PFSK-1 (cell line): ENCODE results near the gene NRDC.

Source experiments
- POLR2AphosphoS5 ChIP-seq: IDR thresholded peaks from 2 replicates; pipeline ENCODE4 v1.6.1; 2012; ENCODE audit warnings: low read depth, mild to moderate bottlenecking, control low read depth, low read length, moderate library complexity
- SIN3A ChIP-seq: IDR thresholded peaks from 2 replicates; pipeline ENCODE4 v1.6.1; 2012; ENCODE audit warnings: mild to moderate bottlenecking, low read length, moderate library complexity, borderline replicate concordance; ENCODE audit not compliant: insufficient read depth
- TAF1 ChIP-seq: IDR thresholded peaks from 2 replicates; pipeline ENCODE4 v1.6.1; 2012; ENCODE audit warnings: low read length, control low read depth, borderline replicate concordance; ENCODE audit not compliant: insufficient read depth

DNA sequence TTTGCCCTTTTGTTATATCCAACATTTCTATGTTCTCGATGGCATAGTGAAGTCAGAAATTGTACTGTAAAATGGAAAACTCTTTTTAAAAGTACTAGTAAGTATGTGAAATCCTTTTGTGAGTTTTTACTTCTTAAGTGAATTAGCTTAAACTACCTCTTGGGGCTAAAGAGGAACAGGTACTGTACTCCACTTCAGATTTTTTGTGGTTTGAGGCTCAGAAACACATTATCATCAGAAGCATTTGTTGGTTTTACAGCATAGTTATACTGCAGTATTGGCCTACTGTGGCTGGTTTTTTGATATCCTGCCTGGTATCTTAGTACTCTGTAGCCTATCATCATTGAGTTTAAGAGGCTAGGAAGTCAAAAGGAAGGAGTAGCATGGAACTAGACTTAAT, 117.2 kb downstream of the NRDC start:
- TF ChIP-seq TAF1 (no peak), SIN3A (no peak), POLR2AphosphoS5 (no peak)
